HFF-Myc (cell line): ENCODE measurements around the gene ATP5PO.
"Not testable (repeated sequence)": the region's sequence is repeated elsewhere in the genome, so short reads cannot be mapped to it uniquely, and the experiment has no call there.

Experiments
- DNase-seq: peaks from one replicate; pipeline ENCODE4 v3.0.0-alpha.2; 2011; ENCODE audit warnings: low read depth; ENCODE audit errors: extremely low read depth
- H3K4me3 ChIP-seq: replicated peaks from 2 replicates; pipeline ENCODE4 v1.5.1; 2011; ENCODE audit warnings: low read depth, mild to moderate bottlenecking, control low read depth, low read length
- TF ChIP-seq, protein P1 (sequence below): IDR thresholded peaks from 2 replicates; pipeline ENCODE4 v1.5.1; 2012; ENCODE audit warnings: mild to moderate bottlenecking, low read depth, low read length, control low read depth; ENCODE audit errors: missing control alignments

The ATP5PO gene

DNA sequence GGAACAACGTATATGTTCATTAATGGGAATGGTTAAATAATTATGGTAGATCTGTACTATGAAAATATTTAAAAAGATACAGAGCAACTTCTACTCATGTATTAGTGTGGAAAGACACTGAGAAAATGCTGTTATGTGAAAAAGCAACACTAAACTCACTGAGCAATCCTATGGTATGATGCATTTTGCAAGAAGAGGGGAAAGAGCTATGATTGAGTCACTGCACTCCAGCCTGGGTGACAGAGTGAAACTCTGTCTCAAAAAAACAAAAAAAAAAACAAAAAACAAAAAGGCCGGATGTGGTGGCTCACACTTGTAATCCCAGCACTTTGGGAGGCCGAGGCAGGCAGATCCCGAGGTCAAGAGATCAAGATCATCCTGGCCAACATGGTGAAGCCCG is 44.4 kb downstream of the ATP5PO start:
- TF ChIP-seq, protein P1, sequence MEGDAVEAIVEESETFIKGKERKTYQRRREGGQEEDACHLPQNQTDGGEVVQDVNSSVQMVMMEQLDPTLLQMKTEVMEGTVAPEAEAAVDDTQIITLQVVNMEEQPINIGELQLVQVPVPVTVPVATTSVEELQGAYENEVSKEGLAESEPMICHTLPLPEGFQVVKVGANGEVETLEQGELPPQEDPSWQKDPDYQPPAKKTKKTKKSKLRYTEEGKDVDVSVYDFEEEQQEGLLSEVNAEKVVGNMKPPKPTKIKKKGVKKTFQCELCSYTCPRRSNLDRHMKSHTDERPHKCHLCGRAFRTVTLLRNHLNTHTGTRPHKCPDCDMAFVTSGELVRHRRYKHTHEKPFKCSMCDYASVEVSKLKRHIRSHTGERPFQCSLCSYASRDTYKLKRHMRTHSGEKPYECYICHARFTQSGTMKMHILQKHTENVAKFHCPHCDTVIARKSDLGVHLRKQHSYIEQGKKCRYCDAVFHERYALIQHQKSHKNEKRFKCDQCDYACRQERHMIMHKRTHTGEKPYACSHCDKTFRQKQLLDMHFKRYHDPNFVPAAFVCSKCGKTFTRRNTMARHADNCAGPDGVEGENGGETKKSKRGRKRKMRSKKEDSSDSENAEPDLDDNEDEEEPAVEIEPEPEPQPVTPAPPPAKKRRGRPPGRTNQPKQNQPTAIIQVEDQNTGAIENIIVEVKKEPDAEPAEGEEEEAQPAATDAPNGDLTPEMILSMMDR = no peak
- DNase-seq = no peak
- H3K4me3 ChIP-seq = no peak overlapping the region

DNA sequence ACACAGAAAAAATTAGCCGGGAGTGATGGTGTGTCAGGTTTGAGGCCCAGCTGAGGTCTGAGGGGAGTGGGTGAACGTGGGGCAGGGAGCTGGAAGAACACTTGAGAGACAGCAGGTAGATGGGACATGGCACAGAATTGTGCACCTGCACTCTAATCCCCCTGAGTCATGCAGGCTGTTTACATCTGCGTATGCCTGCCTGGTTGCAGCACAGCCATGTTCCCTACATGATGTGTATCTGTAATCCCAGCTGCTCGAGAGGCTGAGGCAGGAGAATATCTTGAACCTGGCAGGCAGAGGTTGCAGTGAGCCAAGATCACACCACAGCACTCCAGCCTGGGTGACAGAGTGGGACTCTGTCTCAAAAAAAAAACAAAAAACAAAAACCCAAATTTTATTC is 44.8 kb downstream of the ATP5PO start:
- TF ChIP-seq, protein P1 = no peak
- DNase-seq = no peak
- H3K4me3 ChIP-seq = no peak overlapping the region

DNA sequence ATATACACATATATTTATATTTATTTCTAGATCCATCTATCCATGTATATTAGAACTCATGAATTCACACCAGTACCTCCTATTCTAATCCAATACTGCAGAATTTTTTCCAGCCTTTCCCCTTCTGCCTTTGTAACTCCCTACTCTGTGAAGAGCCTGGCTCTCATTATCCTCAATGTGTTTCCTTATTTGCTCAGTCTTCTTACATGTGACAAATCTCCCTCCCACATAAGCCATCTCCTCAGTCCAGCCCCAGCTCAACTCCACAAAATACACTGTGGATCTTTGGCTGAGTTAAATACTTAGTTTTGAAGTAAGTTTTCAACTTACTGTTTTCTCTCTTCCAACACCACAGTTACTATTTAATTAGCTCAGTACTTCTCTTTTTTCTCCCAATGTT is 45.7 kb downstream of the ATP5PO start:
- H3K4me3 ChIP-seq = no peak overlapping the region
- no peak for DNase-seq
- TF ChIP-seq, protein P1 = no peak

DNA sequence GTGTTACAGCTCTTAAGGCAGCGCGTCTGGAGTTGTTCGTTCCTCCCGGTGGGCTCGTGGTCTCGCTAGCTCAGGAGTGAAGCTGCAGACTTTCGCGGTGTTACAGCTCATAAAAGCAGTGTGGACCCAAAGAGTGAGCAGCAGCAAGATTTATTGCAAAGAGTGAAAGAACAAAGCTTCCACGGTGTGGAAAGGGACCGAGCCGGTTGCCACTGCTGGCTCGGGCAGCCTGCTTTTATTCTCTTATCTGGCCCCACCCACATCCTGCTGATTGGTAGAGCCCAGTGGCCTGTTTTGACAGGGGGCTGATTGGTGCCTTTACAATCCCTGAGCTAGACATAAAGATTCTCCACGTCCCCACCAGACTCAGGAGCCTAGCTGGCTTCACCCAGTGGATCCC is 47.7 kb downstream of the ATP5PO start:
- not testable (repeated sequence) for H3K4me3 ChIP-seq, DNase-seq

DNA sequence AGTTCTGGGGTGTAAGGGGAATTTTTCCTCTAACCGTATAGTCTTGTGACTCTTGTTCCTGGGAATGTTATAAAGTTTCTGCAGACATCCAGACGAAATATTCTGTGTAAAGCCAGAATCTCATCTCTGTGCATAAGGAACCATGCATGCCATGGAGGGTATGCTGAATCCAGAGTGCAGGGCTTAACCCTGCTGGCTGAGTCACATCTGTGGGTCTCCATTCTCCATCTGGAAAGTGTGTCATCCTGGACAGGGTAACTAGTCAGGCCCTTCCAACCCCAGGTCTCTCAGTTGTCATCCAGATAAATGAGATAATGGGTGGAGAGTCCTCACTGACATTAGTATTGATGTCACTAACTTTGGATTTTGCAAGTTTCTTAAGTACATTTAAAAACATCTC is 48.8 kb downstream of the ATP5PO start:
- TF ChIP-seq, protein P1 = no peak
- H3K4me3 ChIP-seq = no peak overlapping the region
- peak; percentile 26 for DNase-seq

DNA sequence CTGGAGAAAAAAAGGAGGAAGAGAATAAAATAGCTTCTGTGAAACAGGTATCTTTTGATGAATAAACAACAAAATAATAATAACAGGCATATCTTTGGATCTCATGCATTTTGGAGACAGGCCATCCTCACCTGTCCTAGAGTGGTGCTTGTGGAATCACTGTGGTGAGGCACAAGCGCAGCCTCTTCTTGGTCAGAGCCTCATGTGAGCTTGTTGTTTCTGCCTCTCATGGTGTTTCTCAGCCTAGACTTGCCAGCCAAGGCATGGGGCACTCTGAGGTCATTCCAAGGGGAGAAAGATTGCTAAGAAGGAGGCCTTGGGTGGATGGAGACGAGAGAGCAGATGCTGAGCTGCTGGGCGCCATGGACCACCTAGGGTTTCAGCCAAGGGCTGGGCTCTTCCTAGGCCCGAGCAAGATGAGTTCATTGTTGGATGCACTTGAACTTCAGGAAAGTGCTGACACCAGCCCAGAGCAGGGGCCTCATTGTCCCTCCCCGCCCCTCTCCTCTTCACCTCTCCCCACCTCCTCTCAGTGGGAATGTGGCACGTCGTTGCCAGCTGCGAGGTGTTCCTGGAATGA is 49.5 kb downstream of the ATP5PO start:
- TF ChIP-seq, protein P1 = no peak
- H3K4me3 ChIP-seq = no peak overlapping the region
- no peak for DNase-seq

DNA sequence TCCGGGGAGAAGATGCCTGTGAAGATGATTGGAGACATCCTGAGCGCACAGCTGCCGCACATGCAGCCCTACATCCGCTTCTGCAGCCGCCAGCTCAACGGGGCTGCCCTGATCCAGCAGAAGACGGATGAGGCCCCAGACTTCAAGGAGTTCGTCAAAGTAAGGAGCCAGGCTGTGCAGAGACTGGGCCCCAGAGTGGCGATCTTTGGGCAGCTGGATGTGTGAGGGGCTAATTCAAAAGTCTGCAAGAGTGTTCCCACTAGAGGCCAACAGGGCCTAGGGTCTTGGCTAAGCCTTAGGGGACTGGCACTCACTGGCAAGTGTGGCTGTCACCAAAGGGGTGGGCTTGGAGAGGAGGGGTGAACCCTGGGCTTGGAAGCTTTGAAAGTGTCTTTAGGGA is 50.4 kb downstream of the ATP5PO start:
- DNase-seq = no peak
- H3K4me3 ChIP-seq = no peak overlapping the region
- TF ChIP-seq, protein P1 = no peak

DNA sequence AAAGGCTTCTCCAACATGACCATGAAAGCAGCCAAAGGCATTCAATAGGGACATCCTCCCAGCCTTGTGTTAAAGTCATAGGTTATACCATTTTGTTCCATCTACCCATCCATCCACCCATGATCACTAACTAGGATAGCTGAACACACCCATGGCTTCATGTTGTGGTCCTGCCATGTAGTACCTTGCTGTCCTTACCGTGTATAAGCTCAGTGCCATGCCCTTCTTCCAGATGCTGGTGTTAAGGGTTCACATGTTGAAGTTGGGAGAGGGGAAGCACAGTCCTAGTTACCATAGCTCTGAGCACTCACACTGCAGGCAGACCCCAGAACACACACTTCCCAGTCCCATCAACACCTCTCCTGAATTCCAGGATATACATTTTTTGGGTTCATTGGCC is 51.5 kb downstream of the ATP5PO start:
- H3K4me3 ChIP-seq = no peak overlapping the region
- TF ChIP-seq, protein P1 = no peak
- no peak for DNase-seq

DNA sequence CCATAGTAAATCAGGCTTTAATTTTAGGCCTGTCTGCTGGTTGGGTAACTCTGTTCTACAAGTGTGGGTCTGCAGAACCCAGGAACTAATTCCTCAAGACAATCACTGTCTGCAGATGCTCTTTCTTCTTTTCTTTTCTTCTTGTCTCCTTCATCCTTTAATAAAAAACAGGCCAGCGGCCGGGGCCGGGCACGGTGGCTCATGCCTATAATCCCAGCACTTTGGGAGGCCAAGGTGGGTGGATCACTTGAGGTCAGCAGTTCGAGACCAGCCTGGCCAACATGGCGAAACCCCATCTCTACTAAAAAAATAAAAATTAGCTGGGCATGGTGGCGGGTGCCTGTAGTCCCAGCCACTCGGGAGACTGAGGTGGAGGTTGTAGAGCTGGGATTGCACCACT is 52.4 kb downstream of the ATP5PO start:
- H3K4me3 ChIP-seq, DNase-seq: not testable (repeated sequence)
